HepG2 (cell line): ENCODE data around the gene ZBTB48. TPM values are rescaled to one million over a fixed set of nuclear protein-coding genes. Genes with fewer than 3 reads are reported as not detected.

ENCODE experiments used
- ATRX ChIP-seq: sonication (generic); formaldehyde crosslinking; IDR thresholded peaks from 2 replicates; pipeline ENCODE4 v1.4.0; 2020; ENCODE audit warnings: missing genetic modification reagents, borderline replicate concordance
- CREB1 ChIP-seq, 2 experiments: fragments of 450-650 bp in 1 of 2; IDR thresholded peaks; 2 replicates each; pipeline ENCODE4 v1.6.1; 2016 to 2017; ENCODE audit warnings: control low read depth in 1 of 2, mild to moderate bottlenecking in 1 of 2, missing compliant biosample characterization in 1 of 2, missing genetic modification characterization in 1 of 2
- EEA1 ChIP-seq: sonication (generic); formaldehyde crosslinking; IDR thresholded peaks from 2 replicates; pipeline ENCODE4 v1.5.1; 2020; ENCODE audit warnings: mild to moderate bottlenecking, missing genetic modification reagents, borderline replicate concordance
- HHEX ChIP-seq: IDR thresholded peaks from 2 replicates; pipeline ENCODE4 v1.6.1; 2016; ENCODE audit warnings: control low read depth
- HNRNPL ChIP-seq: fragments of 200-400 bp; formaldehyde crosslinking; IDR thresholded peaks from 2 replicates; pipeline ENCODE4 v1.6.1; 2017; ENCODE audit warnings: mild to moderate bottlenecking, low read depth, low read length
- ISL2 ChIP-seq: sonication (generic); formaldehyde crosslinking; IDR thresholded peaks from 2 replicates; pipeline ENCODE4 v1.5.0; 2020; ENCODE audit warnings: missing genetic modification reagents
- MIXL1 ChIP-seq: IDR thresholded peaks from 2 replicates; pipeline ENCODE4 v1.6.1; 2016
- NCOA2 ChIP-seq: sonication (generic); formaldehyde crosslinking; IDR thresholded peaks from 2 replicates; pipeline ENCODE4 v1.8.0; 2022; ENCODE audit warnings: inconsistent platforms
- NFKB2 ChIP-seq: sonication (generic); formaldehyde crosslinking; IDR thresholded peaks from 2 replicates; pipeline ENCODE4 v1.4.0; 2020; ENCODE audit warnings: missing genetic modification reagents, borderline replicate concordance
- XRCC5 ChIP-seq: fragments of 200-400 bp; formaldehyde crosslinking; optimal IDR thresholded peaks from 2 replicates; pipeline ENCODE3; 2017; ENCODE audit warnings: mild to moderate bottlenecking, low read length
- ZFY ChIP-seq: sonication (generic); formaldehyde crosslinking; IDR thresholded peaks from 2 replicates; pipeline ENCODE4 v1.4.0; 2020; ENCODE audit warnings: missing genetic modification reagents
- ZKSCAN8 ChIP-seq: IDR thresholded peaks from 2 replicates; pipeline ENCODE4 v1.6.1; 2016; ENCODE audit warnings: borderline replicate concordance, missing genetic modification reagents, missing compliant biosample characterization
- ZNF160 ChIP-seq: sonication (generic); formaldehyde crosslinking; IDR thresholded peaks from 2 replicates; pipeline ENCODE4 v1.8.0; 2022; ENCODE audit warnings: mild to moderate bottlenecking, inconsistent platforms, missing genetic modification reagents
- ZNF383 ChIP-seq: sonication (generic); formaldehyde crosslinking; IDR thresholded peaks from 2 replicates; pipeline ENCODE4 v1.4.0; 2020; ENCODE audit warnings: missing genetic modification reagents, mild to moderate bottlenecking, borderline replicate concordance
- ZNF468 ChIP-seq: sonication (generic); formaldehyde crosslinking; IDR thresholded peaks from 2 replicates; pipeline ENCODE4 v1.8.0; 2022; ENCODE audit warnings: mild to moderate bottlenecking, moderate library complexity, missing genetic modification reagents
- ZNF747 ChIP-seq: sonication (generic); formaldehyde crosslinking; IDR thresholded peaks from 2 replicates; pipeline ENCODE4 v1.8.1; 2023; ENCODE audit warnings: missing genetic modification reagents, mild to moderate bottlenecking, borderline replicate concordance
- ZSCAN22 ChIP-seq: sonication (generic); formaldehyde crosslinking; IDR thresholded peaks from 2 replicates; pipeline ENCODE4 v1.4.0; 2020; ENCODE audit warnings: mild to moderate bottlenecking, missing genetic modification reagents
- polyA plus RNA-seq, 8 experiments: library from polyadenylated mRNA; depleted of rRNA in 3 of 8; stranded (reverse) in 7 of 8; unstranded in 1 of 8; fragments of >200 nt; fragmentation: Illumina TruSeq in 4 of 8; extraction: Trizol in 4 of 8; gene quantifications; 2 replicates each; pipeline versions ENCODE4 v1.2.1 to v1.2.3, GENCODE V29; 2011 to 2016; ENCODE audit warnings: low read depth in 4 of 8, missing spikeins in 1 of 8, mixed read lengths in 1 of 8; ENCODE audit not compliant: insufficient read depth in 1 of 8
- total RNA-seq, 5 experiments: library from RNA; depleted of rRNA; stranded (reverse); fragments of >200 nt; fragmentation: Illumina TruSeq; extraction: Trizol; gene quantifications; 2 replicates each; pipeline ENCODE4 v1.2.3, GENCODE V29; 2016; ENCODE audit warnings: low read depth in 1 of 5
- TF ChIP-seq, protein P1 (sequence below): sonication (generic); formaldehyde crosslinking; IDR thresholded peaks from 2 replicates; pipeline ENCODE4 v1.5.0; 2020; ENCODE audit warnings: missing genetic modification reagents, mild to moderate bottlenecking, borderline replicate concordance
- TF ChIP-seq, protein P2 (sequence below): sonication (generic); formaldehyde crosslinking; IDR thresholded peaks from 2 replicates; pipeline ENCODE4 v1.4.0; 2020; ENCODE audit warnings: mild to moderate bottlenecking, low read depth, missing genetic modification reagents
- TF ChIP-seq, protein P3 (sequence below): sonication (generic); formaldehyde crosslinking; IDR thresholded peaks from 2 replicates; pipeline ENCODE4 v1.8.0; 2022; ENCODE audit warnings: missing genetic modification reagents, mild to moderate bottlenecking, inconsistent platforms, borderline replicate concordance
- TF ChIP-seq, protein P4 (sequence below): sonication (generic); formaldehyde crosslinking; IDR thresholded peaks from 2 replicates; pipeline ENCODE4 v1.4.0; 2020; ENCODE audit warnings: mild to moderate bottlenecking, missing genetic modification reagents
- TF ChIP-seq, protein P5 (sequence below): sonication (generic); formaldehyde crosslinking; IDR thresholded peaks from 2 replicates; pipeline ENCODE4 v1.5.0; 2020; ENCODE audit warnings: mild to moderate bottlenecking, missing genetic modification reagents, moderate library complexity

Gene ZBTB48
- total and polyA plus RNA-seq, 2 of the 13 experiments (the other 11 are each of a cell fraction or from before 2014, with no cell fraction given), result 13.0 to 17.1 TPM

DNA sequence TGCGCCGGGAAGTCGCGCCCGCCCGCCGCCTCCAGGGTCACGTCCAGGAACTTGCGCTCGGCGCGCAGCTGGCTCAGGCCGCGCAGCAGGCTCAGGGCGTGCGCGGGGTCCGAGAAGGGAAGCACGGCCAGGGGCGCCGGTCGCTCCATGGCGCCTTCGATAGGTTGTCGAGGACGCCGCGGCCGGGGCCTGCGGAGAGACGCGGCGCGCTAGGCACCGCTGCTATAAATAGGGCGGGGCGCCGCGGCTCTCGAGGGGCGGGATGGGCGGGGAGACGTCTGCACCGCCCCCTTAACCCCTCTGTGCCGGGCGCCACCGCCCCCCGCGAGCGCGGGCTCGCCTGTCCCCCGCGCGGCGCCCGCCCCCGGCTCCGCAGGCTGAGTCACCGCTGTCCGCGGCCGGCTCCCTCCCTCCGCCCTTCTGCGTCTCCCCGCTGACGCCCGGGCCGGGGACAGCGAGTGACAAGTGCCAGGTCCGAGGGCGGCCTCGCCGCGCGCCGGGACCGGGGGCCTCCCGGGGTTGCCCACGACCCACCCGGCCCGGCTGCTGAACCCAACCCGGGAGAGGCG, 23.0 kb downstream of the ZBTB48 start, which contains the start of gene KLHL21 (continued):
- TF ChIP-seq, protein P1, sequence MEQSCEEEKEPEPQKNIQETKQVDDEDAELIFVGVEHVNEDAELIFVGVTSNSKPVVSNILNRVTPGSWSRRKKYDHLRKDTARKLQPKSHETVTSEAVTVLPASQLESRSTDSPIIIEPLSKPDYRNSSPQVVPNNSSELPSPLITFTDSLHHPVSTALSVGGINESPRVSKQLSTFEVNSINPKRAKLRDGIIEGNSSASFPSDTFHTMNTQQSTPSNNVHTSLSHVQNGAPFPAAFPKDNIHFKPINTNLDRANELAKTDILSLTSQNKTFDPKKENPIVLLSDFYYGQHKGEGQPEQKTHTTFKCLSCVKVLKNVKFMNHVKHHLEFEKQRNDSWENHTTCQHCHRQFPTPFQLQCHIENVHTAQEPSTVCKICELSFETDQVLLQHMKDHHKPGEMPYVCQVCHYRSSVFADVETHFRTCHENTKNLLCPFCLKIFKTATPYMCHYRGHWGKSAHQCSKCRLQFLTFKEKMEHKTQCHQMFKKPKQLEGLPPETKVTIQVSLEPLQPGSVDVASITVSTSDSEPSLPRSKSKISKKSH (CRISPR knock-in tag), result no peak
- no peak for TF ChIP-seq CREB1 (IDR thresholded peaks at IDR 0.05)
- TF ChIP-seq CREB1 (CRISPR knock-in tag; IDR thresholded peaks at IDR 0.05), result no peak
- TF ChIP-seq ZSCAN22, result no peak
- no peak for TF ChIP-seq ZNF468 (CRISPR knock-in tag)
- TF ChIP-seq, protein P2, sequence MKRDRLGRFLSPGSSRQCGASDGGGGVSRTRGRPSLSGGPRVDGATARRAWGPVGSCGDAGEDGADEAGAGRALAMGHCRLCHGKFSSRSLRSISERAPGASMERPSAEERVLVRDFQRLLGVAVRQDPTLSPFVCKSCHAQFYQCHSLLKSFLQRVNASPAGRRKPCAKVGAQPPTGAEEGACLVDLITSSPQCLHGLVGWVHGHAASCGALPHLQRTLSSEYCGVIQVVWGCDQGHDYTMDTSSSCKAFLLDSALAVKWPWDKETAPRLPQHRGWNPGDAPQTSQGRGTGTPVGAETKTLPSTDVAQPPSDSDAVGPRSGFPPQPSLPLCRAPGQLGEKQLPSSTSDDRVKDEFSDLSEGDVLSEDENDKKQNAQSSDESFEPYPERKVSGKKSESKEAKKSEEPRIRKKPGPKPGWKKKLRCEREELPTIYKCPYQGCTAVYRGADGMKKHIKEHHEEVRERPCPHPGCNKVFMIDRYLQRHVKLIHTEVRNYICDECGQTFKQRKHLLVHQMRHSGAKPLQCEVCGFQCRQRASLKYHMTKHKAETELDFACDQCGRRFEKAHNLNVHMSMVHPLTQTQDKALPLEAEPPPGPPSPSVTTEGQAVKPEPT (CRISPR knock-in tag), result no peak; the same call in 1 of the 2 replicates
- TF ChIP-seq ZNF160 (CRISPR knock-in tag), result peak; percentile 78; the same call in 1 of the 2 replicates
- TF ChIP-seq ISL2, result no peak
- TF ChIP-seq, protein P3, sequence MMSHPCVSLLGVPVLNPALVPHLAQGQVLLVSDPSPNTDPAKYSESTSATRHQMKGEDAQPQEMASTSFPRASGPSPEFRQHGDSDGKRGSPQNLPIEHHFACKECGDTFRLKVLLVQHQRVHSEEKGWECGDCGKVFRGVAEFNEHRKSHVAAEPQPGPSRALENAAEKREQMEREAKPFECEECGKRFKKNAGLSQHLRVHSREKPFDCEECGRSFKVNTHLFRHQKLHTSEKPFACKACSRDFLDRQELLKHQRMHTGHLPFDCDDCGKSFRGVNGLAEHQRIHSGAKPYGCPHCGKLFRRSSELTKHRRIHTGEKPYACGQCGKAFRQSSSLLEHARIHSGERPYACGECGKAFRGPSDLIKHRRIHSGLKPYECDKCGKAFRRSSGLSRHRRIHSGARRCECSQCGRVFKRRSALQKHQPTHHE, result no peak
- TF ChIP-seq ZFY (CRISPR knock-in tag), result peak; percentile 67
- TF ChIP-seq ZKSCAN8, result no peak
- peak; percentile 73; the same call in 1 of the 2 replicates for TF ChIP-seq NFKB2 (CRISPR knock-in tag)
- no peak; the same call in 1 of the 2 replicates for TF ChIP-seq ZNF747
- no peak; the same call in 1 of the 2 replicates for TF ChIP-seq NCOA2 (CRISPR knock-in tag)
- TF ChIP-seq HHEX (CRISPR knock-in tag), result no peak
- TF ChIP-seq MIXL1 (CRISPR knock-in tag), result no peak
- no peak for TF ChIP-seq ZNF383
- TF ChIP-seq HNRNPL, result no peak
- TF ChIP-seq, protein P4, sequence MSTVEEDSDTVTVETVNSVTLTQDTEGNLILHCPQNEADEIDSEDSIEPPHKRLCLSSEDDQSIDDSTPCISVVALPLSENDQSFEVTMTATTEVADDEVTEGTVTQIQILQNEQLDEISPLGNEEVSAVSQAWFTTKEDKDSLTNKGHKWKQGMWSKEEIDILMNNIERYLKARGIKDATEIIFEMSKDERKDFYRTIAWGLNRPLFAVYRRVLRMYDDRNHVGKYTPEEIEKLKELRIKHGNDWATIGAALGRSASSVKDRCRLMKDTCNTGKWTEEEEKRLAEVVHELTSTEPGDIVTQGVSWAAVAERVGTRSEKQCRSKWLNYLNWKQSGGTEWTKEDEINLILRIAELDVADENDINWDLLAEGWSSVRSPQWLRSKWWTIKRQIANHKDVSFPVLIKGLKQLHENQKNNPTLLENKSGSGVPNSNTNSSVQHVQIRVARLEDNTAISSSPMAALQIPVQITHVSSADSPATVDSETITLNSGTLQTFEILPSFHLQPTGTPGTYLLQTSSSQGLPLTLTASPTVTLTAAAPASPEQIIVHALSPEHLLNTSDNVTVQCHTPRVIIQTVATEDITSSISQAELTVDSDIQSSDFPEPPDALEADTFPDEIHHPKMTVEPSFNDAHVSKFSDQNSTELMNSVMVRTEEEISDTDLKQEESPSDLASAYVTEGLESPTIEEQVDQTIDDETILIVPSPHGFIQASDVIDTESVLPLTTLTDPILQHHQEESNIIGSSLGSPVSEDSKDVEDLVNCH (CRISPR knock-in tag), result no peak
- no peak for TF ChIP-seq ATRX (CRISPR knock-in tag)
- no peak for TF ChIP-seq EEA1 (CRISPR knock-in tag)
- TF ChIP-seq, protein P5, sequence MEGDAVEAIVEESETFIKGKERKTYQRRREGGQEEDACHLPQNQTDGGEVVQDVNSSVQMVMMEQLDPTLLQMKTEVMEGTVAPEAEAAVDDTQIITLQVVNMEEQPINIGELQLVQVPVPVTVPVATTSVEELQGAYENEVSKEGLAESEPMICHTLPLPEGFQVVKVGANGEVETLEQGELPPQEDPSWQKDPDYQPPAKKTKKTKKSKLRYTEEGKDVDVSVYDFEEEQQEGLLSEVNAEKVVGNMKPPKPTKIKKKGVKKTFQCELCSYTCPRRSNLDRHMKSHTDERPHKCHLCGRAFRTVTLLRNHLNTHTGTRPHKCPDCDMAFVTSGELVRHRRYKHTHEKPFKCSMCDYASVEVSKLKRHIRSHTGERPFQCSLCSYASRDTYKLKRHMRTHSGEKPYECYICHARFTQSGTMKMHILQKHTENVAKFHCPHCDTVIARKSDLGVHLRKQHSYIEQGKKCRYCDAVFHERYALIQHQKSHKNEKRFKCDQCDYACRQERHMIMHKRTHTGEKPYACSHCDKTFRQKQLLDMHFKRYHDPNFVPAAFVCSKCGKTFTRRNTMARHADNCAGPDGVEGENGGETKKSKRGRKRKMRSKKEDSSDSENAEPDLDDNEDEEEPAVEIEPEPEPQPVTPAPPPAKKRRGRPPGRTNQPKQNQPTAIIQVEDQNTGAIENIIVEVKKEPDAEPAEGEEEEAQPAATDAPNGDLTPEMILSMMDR, result no peak
- no peak for TF ChIP-seq XRCC5
